Panc1 (cell line): ENCODE results near the gene B4GALT1.

Source experiments
- CTCF ChIP-seq: fragments of 450-650 bp; IDR thresholded peaks from 2 replicates; pipeline ENCODE4 v1.5.1; 2017; ENCODE audit warnings: mild to moderate bottlenecking
- POLR2AphosphoS5 ChIP-seq: IDR thresholded peaks from 2 replicates; pipeline ENCODE4 v1.6.1; 2012; ENCODE audit warnings: mild to moderate bottlenecking, low read depth, low read length, moderate library complexity
- TF ChIP-seq, protein P1 (sequence below), 2 experiments: IDR thresholded peaks; 2 replicates each; pipeline ENCODE4 v1.6.1; 2011 to 2012; ENCODE audit warnings: low read depth in 2 of 2, control low read depth in 1 of 2, low read length in 1 of 2, mild to moderate bottlenecking in 1 of 2, moderate library complexity in 1 of 2; ENCODE audit not compliant: insufficient read depth in 1 of 2

DNA sequence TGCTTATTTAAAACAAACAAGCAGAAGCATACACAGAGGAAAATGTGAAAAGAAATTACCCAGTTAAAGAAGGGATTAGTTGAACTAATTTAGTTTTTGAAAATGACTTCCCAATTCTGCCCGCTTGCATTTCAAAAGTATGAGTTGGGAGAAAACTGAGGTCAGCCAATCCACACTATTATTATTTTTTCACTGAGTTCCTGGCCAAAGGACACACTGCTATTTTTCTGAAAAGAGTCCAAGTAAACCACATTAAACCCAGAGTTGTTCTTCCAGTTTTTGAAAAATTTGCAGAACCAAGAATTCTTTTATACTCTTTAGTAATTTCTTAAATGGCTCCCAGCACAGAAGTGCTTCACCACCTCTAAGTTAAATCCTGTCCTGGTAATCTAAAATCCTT is 98.1 kb downstream of the B4GALT1 start:
- TF ChIP-seq CTCF (no peak), POLR2AphosphoS5 (no peak)
- TF ChIP-seq, protein P1, sequence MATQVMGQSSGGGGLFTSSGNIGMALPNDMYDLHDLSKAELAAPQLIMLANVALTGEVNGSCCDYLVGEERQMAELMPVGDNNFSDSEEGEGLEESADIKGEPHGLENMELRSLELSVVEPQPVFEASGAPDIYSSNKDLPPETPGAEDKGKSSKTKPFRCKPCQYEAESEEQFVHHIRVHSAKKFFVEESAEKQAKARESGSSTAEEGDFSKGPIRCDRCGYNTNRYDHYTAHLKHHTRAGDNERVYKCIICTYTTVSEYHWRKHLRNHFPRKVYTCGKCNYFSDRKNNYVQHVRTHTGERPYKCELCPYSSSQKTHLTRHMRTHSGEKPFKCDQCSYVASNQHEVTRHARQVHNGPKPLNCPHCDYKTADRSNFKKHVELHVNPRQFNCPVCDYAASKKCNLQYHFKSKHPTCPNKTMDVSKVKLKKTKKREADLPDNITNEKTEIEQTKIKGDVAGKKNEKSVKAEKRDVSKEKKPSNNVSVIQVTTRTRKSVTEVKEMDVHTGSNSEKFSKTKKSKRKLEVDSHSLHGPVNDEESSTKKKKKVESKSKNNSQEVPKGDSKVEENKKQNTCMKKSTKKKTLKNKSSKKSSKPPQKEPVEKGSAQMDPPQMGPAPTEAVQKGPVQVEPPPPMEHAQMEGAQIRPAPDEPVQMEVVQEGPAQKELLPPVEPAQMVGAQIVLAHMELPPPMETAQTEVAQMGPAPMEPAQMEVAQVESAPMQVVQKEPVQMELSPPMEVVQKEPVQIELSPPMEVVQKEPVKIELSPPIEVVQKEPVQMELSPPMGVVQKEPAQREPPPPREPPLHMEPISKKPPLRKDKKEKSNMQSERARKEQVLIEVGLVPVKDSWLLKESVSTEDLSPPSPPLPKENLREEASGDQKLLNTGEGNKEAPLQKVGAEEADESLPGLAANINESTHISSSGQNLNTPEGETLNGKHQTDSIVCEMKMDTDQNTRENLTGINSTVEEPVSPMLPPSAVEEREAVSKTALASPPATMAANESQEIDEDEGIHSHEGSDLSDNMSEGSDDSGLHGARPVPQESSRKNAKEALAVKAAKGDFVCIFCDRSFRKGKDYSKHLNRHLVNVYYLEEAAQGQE (IDR thresholded peaks at IDR 0.05; ENCODE audit: insufficient read depth in 1 of 2, low read depth in 2 of 2, low read length in 1 of 2): no peak
